ENCODE measurements around the gene SAT1. TPM values are rescaled to one million over a fixed set of nuclear protein-coding genes. Genes with fewer than 3 reads are reported as not detected.

SAT1 gene
- total RNA-seq, 1 donor from 2014 or later: 211 TPM

Other genes with a start within 250 kb of the SAT1 start
- 174 and 211 TPM in 2 replicates for gene PRDX4, start 115.7 kb upstream of the SAT1 start, total RNA-seq
- 66.4 and 70.7 TPM in 2 replicates for gene ACOT9, start 39.9 kb upstream of the SAT1 start, total RNA-seq
- 5.6 and 5.9 TPM in 2 replicates for gene APOO, start 124.8 kb downstream of the SAT1 start, total RNA-seq
- gene CXorf58, start 124.8 kb downstream of the SAT1 start, total RNA-seq: not detected in 2 replicates
- 5.9 and 8.3 TPM in 2 replicates for gene KLHL15, start 244.0 kb downstream of the SAT1 start, total RNA-seq